ACC112 (cell line): ENCODE measurements around the gene CAND2.
"Not testable (repeated sequence)": the region's sequence is repeated elsewhere in the genome, so short reads cannot be mapped to it uniquely, and the experiment has no call there.

ENCODE experiments used
- H2AFZ ChIP-seq: fragments of 200-600 bp; sonication (generic); one replicate; pipeline ENCODE4 v1.6.0; 2017; ENCODE audit warnings: antibody characterized with exemption, low read length; ENCODE audit not compliant: unreplicated experiment
- H3K27ac ChIP-seq: fragments of 200-600 bp; sonication (generic); 2 replicates; pipeline ENCODE4 v1.5.1; 2014; ENCODE audit warnings: low read depth, mild to moderate bottlenecking, antibody characterized with exemption, low read length, moderate library complexity
- H3K27me3 ChIP-seq: fragments of 200-600 bp; sonication (generic); 2 replicates; pipeline ENCODE4 v1.6.1; 2014; ENCODE audit warnings: mild to moderate bottlenecking, antibody characterized with exemption, low read length, moderate library complexity, mixed read lengths; ENCODE audit not compliant: insufficient read depth
- H3K36me3 ChIP-seq: fragments of 200-600 bp; sonication (generic); 2 replicates; pipeline ENCODE4 v1.6.1; 2016; ENCODE audit warnings: mild to moderate bottlenecking, antibody characterized with exemption, low read length, moderate library complexity, mixed read lengths; ENCODE audit not compliant: insufficient read depth
- H3K4me1 ChIP-seq: fragments of 200-600 bp; sonication (generic); one replicate; pipeline ENCODE4 v1.6.1; 2016; ENCODE audit warnings: low read length, mixed read lengths; ENCODE audit not compliant: insufficient read depth, unreplicated experiment, control insufficient read depth
- H3K4me3 ChIP-seq: fragments of 200-600 bp; sonication (generic); 2 replicates; pipeline ENCODE4 v1.5.1; 2014; ENCODE audit warnings: mild to moderate bottlenecking, low read depth, low read length
- H3K79me2 ChIP-seq: fragments of 200-600 bp; sonication (generic); one replicate; pipeline ENCODE4 v1.6.0; 2016; ENCODE audit warnings: low read length; ENCODE audit not compliant: control insufficient read depth, unreplicated experiment, insufficient read depth

The CAND2 gene

GRCh38 chr3:12830785-12831156 lies 34.3 kb downstream of the CAND2 start:
- Histone ChIP-seq H3K4me3 (no peak overlapping the region), H3K27me3 (no peaks in the 10 kb centered on the region), H3K27ac (no peak overlapping the region), H3K4me1 (no peaks in the 10 kb centered on the region), H2AFZ (no peak overlapping the region), H3K36me3 (peaks cover 26% of the 10 kb centered on the region), H3K79me2 (peaks cover 5% of the 10 kb centered on the region)

- no peak overlapping the region for H3K27ac ChIP-seq
- peaks cover under 1% of the 10 kb centered on the region for H3K4me1 ChIP-seq
- H2AFZ ChIP-seq: no peak overlapping the region
- peaks cover 11% of the 10 kb centered on the region for H3K79me2 ChIP-seq
- H3K27me3 ChIP-seq: no peaks in the 10 kb centered on the region
- H3K36me3 ChIP-seq: peaks cover 32% of the 10 kb centered on the region
- H3K4me3 ChIP-seq: no peak overlapping the region
These were observed 34.9 kb downstream of the CAND2 start for GRCh38 chr3:12831301-12831866.

- no peak overlapping the region; the same call in 1 of the 2 replicates for H3K27ac ChIP-seq
- H3K27me3 ChIP-seq: no peaks in the 10 kb centered on the region
- H2AFZ ChIP-seq: no peak overlapping the region
- peaks cover 13% of the 10 kb centered on the region for H3K4me1 ChIP-seq
- peaks cover 23% of the 10 kb centered on the region for H3K79me2 ChIP-seq
- peaks cover 44% of the 10 kb centered on the region for H3K36me3 ChIP-seq
- H3K4me3 ChIP-seq: no peak overlapping the region
These were observed 36.1 kb downstream of the CAND2 start for GRCh38 chr3:12832350-12833221.

GRCh38 chr3:12833222-12834161 lies 37.0 kb downstream of the CAND2 start:
- Histone ChIP-seq H3K27ac (no peak overlapping the region), H2AFZ (no peak overlapping the region), H3K27me3 (no peaks in the 10 kb centered on the region), H3K79me2 (peaks cover 32% of the 10 kb centered on the region), H3K4me1 (peaks cover 22% of the 10 kb centered on the region), H3K4me3 (no peak overlapping the region), H3K36me3 (peaks cover 53% of the 10 kb centered on the region)

GRCh38 chr3:12835052-12835665 lies 38.7 kb downstream of the CAND2 start:
- H3K4me1 ChIP-seq: peaks cover 37% of the 10 kb centered on the region
- peaks cover 48% of the 10 kb centered on the region for H3K79me2 ChIP-seq
- H3K4me3 ChIP-seq: no peak overlapping the region
- H2AFZ ChIP-seq: no peak overlapping the region
- no peak overlapping the region for H3K27ac ChIP-seq
- no peaks in the 10 kb centered on the region for H3K27me3 ChIP-seq
- peaks cover 69% of the 10 kb centered on the region for H3K36me3 ChIP-seq

GRCh38 chr3:12837295-12837986 lies 41.0 kb downstream of the CAND2 start:
- Histone ChIP-seq H3K36me3 (peaks cover 73% of the 10 kb centered on the region), H3K27ac (no peak overlapping the region; the same call in 1 of the 2 replicates), H3K4me1 (peaks cover 37% of the 10 kb centered on the region), H3K27me3 (no peaks in the 10 kb centered on the region), H3K79me2 (peaks cover 60% of the 10 kb centered on the region), H2AFZ (no peak overlapping the region), H3K4me3 (peak overlapping the region; percentile 100)

- Histone ChIP-seq H3K27ac (no peak overlapping the region; the same call in 1 of the 2 replicates), H3K27me3 (no peaks in the 10 kb centered on the region), H3K36me3 (peaks cover 67% of the 10 kb centered on the region), H3K4me1 (peaks cover 37% of the 10 kb centered on the region), H3K79me2 (peaks cover 60% of the 10 kb centered on the region), H2AFZ (no peak overlapping the region), H3K4me3 (peak overlapping the region; percentile 100)
These were observed 41.9 kb downstream of the CAND2 start for GRCh38 chr3:12838179-12838965.

GRCh38 chr3:12839156-12839946 lies 42.9 kb downstream of the CAND2 start:
- no peaks in the 10 kb centered on the region for H3K27me3 ChIP-seq
- H3K36me3 ChIP-seq: peaks cover 65% of the 10 kb centered on the region
- peaks cover 60% of the 10 kb centered on the region for H3K79me2 ChIP-seq
- peaks cover 37% of the 10 kb centered on the region for H3K4me1 ChIP-seq
- 0 out of 2 replicates have a peak overlapping the region, but pooled peaks have one; percentile 5 for H3K27ac ChIP-seq
- no peak overlapping the region for H2AFZ ChIP-seq
- peak overlapping the region; percentile 100 for H3K4me3 ChIP-seq

- peaks cover 58% of the 10 kb centered on the region for H3K36me3 ChIP-seq
- H3K27me3 ChIP-seq, H2AFZ ChIP-seq: not testable (repeated sequence)
- H3K4me1 ChIP-seq: peaks cover 37% of the 10 kb centered on the region
- H3K79me2 ChIP-seq: peaks cover 60% of the 10 kb centered on the region
- H3K27ac ChIP-seq: peak overlapping the region; percentile 79; the same call in 1 of the 2 replicates
- peak overlapping the region; percentile 100 for H3K4me3 ChIP-seq
These were observed 43.7 kb downstream of the CAND2 start for GRCh38 chr3:12840148-12840547.
